ENCODE measurements around the gene RAD51B.
A peak's percentile ranks its signal among the peaks of the same experiment; 100 is the strongest.

RAD51B gene

GRCh38 chr14:67835596-67835995, 16.0 kb downstream of the RAD51B start:
- H3K4me3 ChIP-seq (ENCODE audit: low read depth, low read length) = no peak overlapping the region
- TF ChIP-seq CTCF (IDR thresholded peaks at IDR 0.05; ENCODE audit: low read depth, low read length) = no peak

DNA sequence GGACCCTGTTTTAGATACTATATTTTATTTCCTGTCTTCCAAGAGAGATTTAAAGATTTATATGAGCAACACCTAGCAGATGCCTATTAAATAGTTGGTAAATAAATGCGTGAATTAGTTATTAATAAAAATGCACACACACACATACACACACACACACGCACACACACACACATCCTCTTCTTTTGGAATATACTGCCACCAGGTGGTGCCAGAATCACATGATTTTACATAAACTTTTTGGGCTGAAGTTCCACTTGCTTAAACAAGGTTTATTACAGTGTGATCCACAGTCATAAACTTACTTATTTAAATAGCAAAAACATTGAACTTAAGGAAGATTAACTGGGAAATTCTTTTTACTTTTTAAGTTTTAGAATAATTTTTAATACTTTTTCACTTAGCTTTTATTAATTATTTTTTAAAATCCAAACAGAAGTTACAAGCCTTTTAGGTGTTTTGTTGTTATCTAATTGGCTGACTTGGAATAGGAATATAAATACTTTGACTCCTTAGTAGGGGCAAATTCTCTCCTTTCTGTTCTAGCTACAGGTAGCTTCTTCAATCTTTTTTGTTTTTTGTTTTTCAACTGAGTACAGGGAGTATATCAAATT, 17.5 kb downstream of the RAD51B start:
- peak; percentile 28; the same call in 1 of the 2 replicates for TF ChIP-seq CTCF (IDR thresholded peaks at IDR 0.05; ENCODE audit: low read depth, low read length)
- H3K4me3 ChIP-seq (ENCODE audit: low read depth, low read length) = no peak overlapping the region

DNA sequence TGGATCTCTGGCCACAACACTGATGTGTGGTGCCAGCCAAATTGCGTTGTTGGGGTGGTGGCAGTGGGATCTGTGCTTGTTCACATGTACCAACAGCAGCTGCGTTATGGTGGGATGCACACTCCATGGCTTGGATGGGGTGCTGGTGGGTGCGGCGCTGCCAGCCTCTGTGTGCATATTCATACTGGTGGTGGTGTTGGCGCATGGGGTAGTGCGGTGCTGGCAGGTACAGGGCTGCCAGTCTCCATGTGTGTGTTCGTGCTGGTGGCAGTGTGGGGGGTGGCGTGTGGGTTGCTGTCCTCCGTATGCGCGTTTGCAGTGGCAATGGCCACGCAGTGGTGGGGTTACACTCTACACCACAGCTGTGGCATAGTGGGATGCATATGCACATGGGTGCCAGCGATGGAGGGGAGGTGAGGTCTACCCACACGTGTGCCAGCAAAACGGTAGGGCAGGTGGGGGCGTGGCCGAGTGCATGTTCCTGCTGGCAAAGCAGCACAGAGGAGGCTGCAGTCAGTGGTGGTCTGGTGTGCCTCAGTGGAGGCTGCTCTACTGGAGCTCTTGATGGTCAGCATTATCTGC, 26.5 kb downstream of the RAD51B start:
- H3K4me3 ChIP-seq (ENCODE audit: low read depth, low read length) = no peak overlapping the region
- no peak for TF ChIP-seq CTCF (IDR thresholded peaks at IDR 0.05; ENCODE audit: low read depth, low read length)

DNA sequence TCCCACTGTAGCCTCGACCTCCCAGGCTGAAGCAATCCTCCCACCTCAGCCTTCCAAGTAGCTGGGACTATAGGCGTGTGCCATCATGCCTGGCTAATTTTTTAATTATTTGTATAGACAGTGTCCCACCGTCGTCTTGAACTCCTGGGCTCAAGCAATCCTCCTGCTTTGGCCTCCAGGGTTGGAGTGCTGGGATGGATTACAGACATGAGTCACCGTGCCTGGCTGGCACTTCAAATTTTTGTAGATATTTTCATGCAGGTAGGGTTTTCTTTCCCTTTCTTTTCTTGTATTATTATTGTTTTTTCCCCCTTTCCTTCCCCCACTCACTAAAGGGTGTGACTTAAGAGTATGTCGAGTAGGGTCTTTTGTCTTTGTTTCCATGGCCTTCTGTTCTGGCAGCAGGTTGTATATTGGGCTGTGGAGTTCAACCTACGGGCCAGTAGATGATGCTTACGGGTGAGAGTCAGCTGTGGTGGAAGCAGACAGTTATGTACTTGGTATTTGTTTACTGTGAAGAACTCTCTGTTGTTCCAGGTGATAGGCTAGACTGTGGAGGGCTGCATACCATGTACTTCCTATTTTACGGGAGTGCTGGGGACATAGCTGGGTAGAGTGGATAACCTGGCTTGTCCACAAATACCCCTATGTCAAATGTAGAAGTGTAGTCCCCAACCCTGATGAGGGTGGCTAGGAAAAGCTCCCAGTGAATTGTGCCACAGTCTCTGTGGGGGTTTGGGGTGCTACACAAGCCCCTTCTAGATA, 30.7 kb downstream of the RAD51B start:
- no peak for TF ChIP-seq CTCF (IDR thresholded peaks at IDR 0.05; ENCODE audit: low read depth, low read length)
- H3K4me3 ChIP-seq (ENCODE audit: low read depth, low read length) = no peak overlapping the region

GRCh38 chr14:67851785-67852410, 32.3 kb downstream of the RAD51B start:
- H3K4me3 ChIP-seq (ENCODE audit: low read depth, low read length) = no peak overlapping the region
- TF ChIP-seq CTCF (IDR thresholded peaks at IDR 0.05; ENCODE audit: low read depth, low read length) = no peak

- TF ChIP-seq CTCF (IDR thresholded peaks at IDR 0.05; ENCODE audit: low read depth, low read length) = no peak
These were observed 33.5 kb downstream of the RAD51B start for GRCh38 chr14:67852926-67853604.

More at GRCh38 chr14:67852926-67853604, 33.5 kb downstream of the RAD51B start:
- H3K4me3 ChIP-seq (ENCODE audit: low read depth, low read length) = no peak overlapping the region
